ENCODE results near the gene C12orf75.

The C12orf75 gene

GRCh38 chr12:105349138-105349537 lies 18.6 kb downstream of the C12orf75 start:
- no peak overlapping the region for H4K91ac ChIP-seq (ENCODE audit: low read depth, low read length, poor library complexity)
- no peak overlapping the region for H2BK5ac ChIP-seq (ENCODE audit: low read length)
- H3K9me3 ChIP-seq (replicated peaks in 1 of 2; ENCODE audit: control insufficient read depth in 2 of 2, insufficient read depth in 1 of 2, low read depth in 1 of 2, low read length in 2 of 2) = no peaks in the 10 kb centered on the region
- DNase-seq (ENCODE audit: low spot score) = no peak
- H3K9ac ChIP-seq (ENCODE audit: low read depth, low read length, poor library complexity) = no peak overlapping the region
- no peak overlapping the region for H2BK120ac ChIP-seq (ENCODE audit: low read depth, low read length)
- no peak overlapping the region for H2AK5ac ChIP-seq (ENCODE audit: low read depth, low read length)
- no peak overlapping the region for H2AFZ ChIP-seq (ENCODE audit: low read length)
- H4K8ac ChIP-seq (ENCODE audit: low read depth, low read length) = no peak overlapping the region
- no peak overlapping the region for H3K14ac ChIP-seq (ENCODE audit: low read length)
- peak overlapping the region; percentile 3 for H3K18ac ChIP-seq (ENCODE audit: low read length)
- no CpG with 5 or more reads among the region's 1 CpG for WGBS, 2 donors (ENCODE audit: extremely low coverage in 2 of 2, insufficient read length in 2 of 2, insufficient replicate concordance in 1 of 2)
- no peak overlapping the region for H3K4me3 ChIP-seq (ENCODE audit: low read length in 2 of 2)
- no peak overlapping the region for H2BK15ac ChIP-seq (ENCODE audit: low read length)
- no peak overlapping the region for H3K4me2 ChIP-seq (ENCODE audit: insufficient read depth, low read length, poor library complexity, severe bottlenecking)
- no peaks in the 10 kb centered on the region for H3K36me3 ChIP-seq (replicated peaks in 1 of 2; ENCODE audit: control insufficient read depth in 2 of 2, insufficient read depth in 2 of 2, low read length in 2 of 2)
- H3K4ac ChIP-seq (ENCODE audit: low read length) = no peak overlapping the region
- H3K23ac ChIP-seq (ENCODE audit: low read depth, low read length, poor library complexity) = no peak overlapping the region
- H3K4me1 ChIP-seq (ENCODE audit: control insufficient read depth in 2 of 2, insufficient read depth in 1 of 2, low read depth in 1 of 2, low read length in 2 of 2) = peaks cover 20 to 29% of the 10 kb centered on the region in 2 donors
- H2BK12ac ChIP-seq (ENCODE audit: low read length) = no peak overlapping the region
- H3K79me1 ChIP-seq (ENCODE audit: low read depth, low read length) = peaks cover under 1% of the 10 kb centered on the region
- no peaks in the 10 kb centered on the region for H3K27me3 ChIP-seq (ENCODE audit: control insufficient read depth in 3 of 3, insufficient read depth in 3 of 3, low read depth in 1 of 3, low read length in 3 of 3)
- peak overlapping the region; percentile 69 for H3K27ac ChIP-seq (replicated peaks; ENCODE audit: low read length)

GRCh38 chr12:105351523-105351922 lies 21.0 kb downstream of the C12orf75 start:
- Histone ChIP-seq H2AK5ac (ENCODE audit: low read depth, low read length) (no peak overlapping the region), H2BK120ac (ENCODE audit: low read depth, low read length) (no peak overlapping the region), H4K8ac (ENCODE audit: low read depth, low read length) (no peak overlapping the region), H3K9ac (ENCODE audit: low read depth, low read length, poor library complexity) (no peak overlapping the region), H2AFZ (ENCODE audit: low read length) (no peak overlapping the region), H3K9me3 (replicated peaks in 1 of 2; ENCODE audit: control insufficient read depth in 2 of 2, insufficient read depth in 1 of 2, low read depth in 1 of 2, low read length in 2 of 2) (no peaks in the 10 kb centered on the region), H3K36me3 (replicated peaks in 1 of 2; ENCODE audit: control insufficient read depth in 2 of 2, insufficient read depth in 2 of 2, low read length in 2 of 2) (no peaks in the 10 kb centered on the region), H2BK5ac (ENCODE audit: low read length) (no peak overlapping the region), H3K27ac (replicated peaks; ENCODE audit: low read length) (no peak overlapping the region), H2BK15ac (ENCODE audit: low read length) (no peak overlapping the region), H3K18ac (ENCODE audit: low read length) (no peak overlapping the region), H3K23ac (ENCODE audit: low read depth, low read length, poor library complexity) (no peak overlapping the region), H3K4me3 (ENCODE audit: low read length in 2 of 2) (no peak overlapping the region), H4K91ac (ENCODE audit: low read depth, low read length, poor library complexity) (no peak overlapping the region), H3K4me2 (ENCODE audit: insufficient read depth, low read length, poor library complexity, severe bottlenecking) (no peak overlapping the region), H3K4ac (ENCODE audit: low read length) (no peak overlapping the region), H2BK12ac (ENCODE audit: low read length) (no peak overlapping the region), H3K27me3 (ENCODE audit: control insufficient read depth in 3 of 3, insufficient read depth in 3 of 3, low read depth in 1 of 3, low read length in 3 of 3) (no peaks in the 10 kb centered on the region), H3K4me1 (ENCODE audit: control insufficient read depth in 2 of 2, insufficient read depth in 1 of 2, low read depth in 1 of 2, low read length in 2 of 2) (peaks cover 20 to 29% of the 10 kb centered on the region in 2 donors), H3K79me1 (ENCODE audit: low read depth, low read length) (peaks cover 2% of the 10 kb centered on the region), H3K14ac (ENCODE audit: low read length) (no peak overlapping the region)
- no CpG with 5 or more reads among the region's 1 CpG for whole genome bisulfite sequencing, 2 donors (ENCODE audit: extremely low coverage in 2 of 2, insufficient read length in 2 of 2, insufficient replicate concordance in 1 of 2)
- DNase-seq (ENCODE audit: low spot score) = no peak

GRCh38 chr12:105352052-105352451 lies 21.6 kb downstream of the C12orf75 start:
- Histone ChIP-seq H2BK12ac (ENCODE audit: low read length) (no peak overlapping the region), H2BK5ac (ENCODE audit: low read length) (no peak overlapping the region), H2AFZ (ENCODE audit: low read length) (no peak overlapping the region), H3K4me3 (ENCODE audit: low read length in 2 of 2) (no peak overlapping the region), H4K8ac (ENCODE audit: low read depth, low read length) (no peak overlapping the region), H3K27ac (replicated peaks; ENCODE audit: low read length) (no peak overlapping the region), H3K4me2 (ENCODE audit: insufficient read depth, low read length, poor library complexity, severe bottlenecking) (no peak overlapping the region), H2BK120ac (ENCODE audit: low read depth, low read length) (no peak overlapping the region), H3K14ac (ENCODE audit: low read length) (no peak overlapping the region), H3K27me3 (ENCODE audit: control insufficient read depth in 3 of 3, insufficient read depth in 3 of 3, low read depth in 1 of 3, low read length in 3 of 3) (no peaks in the 10 kb centered on the region), H2AK5ac (ENCODE audit: low read depth, low read length) (no peak overlapping the region), H3K4me1 (ENCODE audit: control insufficient read depth in 2 of 2, insufficient read depth in 1 of 2, low read depth in 1 of 2, low read length in 2 of 2) (peaks cover 19 to 26% of the 10 kb centered on the region in 2 donors), H4K91ac (ENCODE audit: low read depth, low read length, poor library complexity) (no peak overlapping the region), H3K36me3 (replicated peaks in 1 of 2; ENCODE audit: control insufficient read depth in 2 of 2, insufficient read depth in 2 of 2, low read length in 2 of 2) (no peaks in the 10 kb centered on the region), H3K18ac (ENCODE audit: low read length) (no peak overlapping the region), H3K9me3 (replicated peaks in 1 of 2; ENCODE audit: control insufficient read depth in 2 of 2, insufficient read depth in 1 of 2, low read depth in 1 of 2, low read length in 2 of 2) (no peaks in the 10 kb centered on the region), H2BK15ac (ENCODE audit: low read length) (no peak overlapping the region), H3K23ac (ENCODE audit: low read depth, low read length, poor library complexity) (no peak overlapping the region), H3K79me1 (ENCODE audit: low read depth, low read length) (peaks cover 2% of the 10 kb centered on the region), H3K4ac (ENCODE audit: low read length) (no peak overlapping the region), H3K9ac (ENCODE audit: low read depth, low read length, poor library complexity) (no peak overlapping the region)
- DNase-seq (ENCODE audit: low spot score) = no peak
- WGBS, 2 donors (ENCODE audit: extremely low coverage in 2 of 2, insufficient read length in 2 of 2, insufficient replicate concordance in 1 of 2) = 100% methylated on average over 2 of the region's 4 CpGs; no CpG with 5 or more reads in 1 of the 2 donors

GRCh38 chr12:105352940-105353635 lies 22.6 kb downstream of the C12orf75 start:
- H3K18ac ChIP-seq (ENCODE audit: low read length) = no peak overlapping the region
- no peak overlapping the region for H3K14ac ChIP-seq (ENCODE audit: low read length)
- no peaks in the 10 kb centered on the region for H3K27me3 ChIP-seq (ENCODE audit: control insufficient read depth in 3 of 3, insufficient read depth in 3 of 3, low read depth in 1 of 3, low read length in 3 of 3)
- H2AK5ac ChIP-seq (ENCODE audit: low read depth, low read length) = no peak overlapping the region
- no peak overlapping the region for H4K8ac ChIP-seq (ENCODE audit: low read depth, low read length)
- no peak overlapping the region for H3K4me3 ChIP-seq (ENCODE audit: low read length in 2 of 2)
- no peak overlapping the region for H2AFZ ChIP-seq (ENCODE audit: low read length)
- no CpG with 5 or more reads among the region's 9 CpGs for WGBS, 2 donors (ENCODE audit: extremely low coverage in 2 of 2, insufficient read length in 2 of 2, insufficient replicate concordance in 1 of 2)
- no peak overlapping the region for H3K4me2 ChIP-seq (ENCODE audit: insufficient read depth, low read length, poor library complexity, severe bottlenecking)
- no peak overlapping the region for H3K4ac ChIP-seq (ENCODE audit: low read length)
- no peak overlapping the region for H3K23ac ChIP-seq (ENCODE audit: low read depth, low read length, poor library complexity)
- no peak overlapping the region for H2BK12ac ChIP-seq (ENCODE audit: low read length)
- H3K9ac ChIP-seq (ENCODE audit: low read depth, low read length, poor library complexity) = no peak overlapping the region
- no peak overlapping the region for H4K91ac ChIP-seq (ENCODE audit: low read depth, low read length, poor library complexity)
- peaks cover 2% of the 10 kb centered on the region for H3K79me1 ChIP-seq (ENCODE audit: low read depth, low read length)
- DNase-seq (ENCODE audit: low spot score) = no peak
- no peak overlapping the region for H2BK15ac ChIP-seq (ENCODE audit: low read length)
- H3K4me1 ChIP-seq (ENCODE audit: control insufficient read depth in 2 of 2, insufficient read depth in 1 of 2, low read depth in 1 of 2, low read length in 2 of 2) = peaks cover 14 to 18% of the 10 kb centered on the region in 2 donors
- H2BK120ac ChIP-seq (ENCODE audit: low read depth, low read length) = no peak overlapping the region
- H3K9me3 ChIP-seq (replicated peaks in 1 of 2; ENCODE audit: control insufficient read depth in 2 of 2, insufficient read depth in 1 of 2, low read depth in 1 of 2, low read length in 2 of 2) = no peaks in the 10 kb centered on the region
- H3K36me3 ChIP-seq (replicated peaks in 1 of 2; ENCODE audit: control insufficient read depth in 2 of 2, insufficient read depth in 2 of 2, low read length in 2 of 2) = no peaks in the 10 kb centered on the region
- no peak overlapping the region for H3K27ac ChIP-seq (replicated peaks; ENCODE audit: low read length)
- H2BK5ac ChIP-seq (ENCODE audit: low read length) = no peak overlapping the region

All from neuronal stem cell (in vitro differentiated cells).